ENCODE measurements around the gene SOX2.

The SOX2 gene

DNA sequence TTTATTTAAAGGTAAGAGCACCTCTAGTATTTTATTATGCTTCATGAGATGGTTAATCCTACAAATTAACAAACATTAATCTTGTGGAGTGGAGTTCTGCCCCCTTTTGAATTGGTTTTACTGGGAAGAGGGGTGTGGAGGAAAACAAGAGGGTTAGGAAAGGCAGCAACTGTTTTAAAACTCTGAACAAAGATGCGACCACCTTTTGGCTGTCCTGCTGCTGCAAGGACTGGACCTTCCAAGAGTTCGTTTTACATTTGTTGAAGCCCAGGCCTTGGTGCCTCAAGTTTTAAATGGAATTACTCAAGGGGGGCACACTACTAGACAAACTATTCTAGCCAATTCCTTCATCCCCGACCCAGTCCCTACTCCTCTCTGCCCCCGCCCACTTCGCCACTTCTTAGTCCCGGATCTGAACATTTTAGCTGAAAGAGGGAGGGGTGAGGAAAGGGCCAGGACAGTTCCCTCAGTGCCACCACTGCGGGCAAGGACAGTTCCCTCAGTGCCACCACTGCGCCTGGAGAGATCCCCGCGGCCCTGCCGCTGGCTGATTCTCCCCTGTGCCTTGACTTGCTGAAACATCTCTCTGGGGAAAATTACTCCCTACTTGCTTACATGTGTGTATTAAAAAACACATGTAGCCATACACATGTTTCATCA is 11.2 kb downstream of the SOX2 start:
- DNase-seq (ENCODE audit: low spot score): no peak

DNA sequence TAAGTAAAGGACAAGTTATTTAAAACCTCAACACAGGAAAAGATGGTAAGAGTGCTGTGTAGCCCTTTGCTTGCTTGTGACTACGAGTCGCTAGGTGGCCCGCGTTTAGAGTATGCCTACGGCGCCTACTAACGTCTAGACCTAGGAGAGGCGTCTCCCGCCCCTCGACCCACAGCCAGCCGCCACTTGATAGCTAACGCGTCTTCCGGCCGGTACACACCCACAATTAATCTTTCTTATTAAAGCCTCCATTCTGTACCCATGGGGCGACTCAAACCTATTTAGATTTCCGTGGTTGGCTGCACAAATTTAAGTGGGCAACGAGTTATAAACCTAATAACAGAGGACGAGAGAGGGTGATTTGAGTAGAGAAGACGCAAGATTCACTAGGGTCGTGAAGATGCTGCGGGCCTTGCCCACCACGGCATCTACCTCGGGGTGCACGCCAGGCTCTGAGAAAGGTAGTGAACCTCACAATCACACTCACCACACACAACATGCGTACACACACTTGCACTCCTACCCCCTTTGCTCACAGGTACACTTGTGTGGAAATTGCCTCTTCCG is 12.0 kb downstream of the SOX2 start:
- no peak for DNase-seq (ENCODE audit: low spot score)

GRCh38 chr3:181724192-181724965 is 12.7 kb downstream of the SOX2 start:
- DNase-seq (ENCODE audit: low spot score): no peak

DNA sequence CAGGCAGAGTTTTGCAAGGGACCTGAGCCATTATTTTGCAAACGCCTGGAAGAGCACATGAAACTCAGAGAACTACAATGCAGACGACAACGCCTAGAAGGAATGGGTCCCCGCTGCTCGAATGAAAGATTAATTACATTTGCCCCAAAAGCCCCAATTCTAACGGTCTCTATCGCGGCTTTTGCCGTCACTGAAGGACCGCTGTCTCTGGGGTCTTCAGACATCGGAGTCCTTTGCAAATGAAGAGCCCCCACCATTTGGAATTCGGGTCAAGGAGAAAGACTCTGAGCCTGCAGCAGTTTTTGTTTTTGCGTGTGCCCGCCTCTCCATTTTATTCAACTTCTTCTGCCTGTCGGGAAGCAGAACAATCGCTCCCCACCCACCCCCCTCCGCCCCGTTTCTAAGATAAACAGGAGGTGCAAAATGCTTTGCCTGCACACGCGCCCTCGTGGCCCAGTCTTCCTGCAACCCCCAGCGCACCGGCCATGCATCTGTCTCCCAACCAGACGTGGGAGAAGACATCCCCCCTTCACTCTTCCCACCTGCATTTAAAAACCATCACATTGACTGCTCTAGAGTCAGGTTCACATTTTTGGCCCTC is 13.5 kb downstream of the SOX2 start:
- DNase-seq (ENCODE audit: low spot score): no peak

DNA sequence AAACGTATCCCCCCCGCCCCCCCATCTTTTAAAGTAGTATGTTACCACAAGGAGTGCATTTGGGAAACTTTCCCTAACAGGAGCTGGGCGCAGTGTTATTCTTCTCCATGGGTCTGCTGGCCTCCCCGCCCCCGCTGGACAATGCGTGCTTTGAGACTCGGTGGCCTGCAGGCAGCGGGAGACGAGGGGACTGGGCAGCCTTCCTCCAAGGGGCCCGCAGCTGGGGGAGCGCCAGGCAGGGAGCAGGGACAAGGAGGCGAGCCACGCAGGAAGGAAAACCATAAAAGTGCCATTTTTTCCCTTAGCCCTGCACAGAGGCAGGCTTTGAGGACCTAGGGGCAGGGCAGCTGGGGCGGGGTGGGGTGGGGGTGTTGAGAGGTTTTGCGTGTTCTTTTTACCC is 14.1 kb downstream of the SOX2 start:
- DNase-seq (ENCODE audit: low spot score): no peak

- DNase-seq (ENCODE audit: low spot score): no peak
Measured at GRCh38 chr3:181726351-181727330, 14.9 kb downstream of the SOX2 start.

DNA sequence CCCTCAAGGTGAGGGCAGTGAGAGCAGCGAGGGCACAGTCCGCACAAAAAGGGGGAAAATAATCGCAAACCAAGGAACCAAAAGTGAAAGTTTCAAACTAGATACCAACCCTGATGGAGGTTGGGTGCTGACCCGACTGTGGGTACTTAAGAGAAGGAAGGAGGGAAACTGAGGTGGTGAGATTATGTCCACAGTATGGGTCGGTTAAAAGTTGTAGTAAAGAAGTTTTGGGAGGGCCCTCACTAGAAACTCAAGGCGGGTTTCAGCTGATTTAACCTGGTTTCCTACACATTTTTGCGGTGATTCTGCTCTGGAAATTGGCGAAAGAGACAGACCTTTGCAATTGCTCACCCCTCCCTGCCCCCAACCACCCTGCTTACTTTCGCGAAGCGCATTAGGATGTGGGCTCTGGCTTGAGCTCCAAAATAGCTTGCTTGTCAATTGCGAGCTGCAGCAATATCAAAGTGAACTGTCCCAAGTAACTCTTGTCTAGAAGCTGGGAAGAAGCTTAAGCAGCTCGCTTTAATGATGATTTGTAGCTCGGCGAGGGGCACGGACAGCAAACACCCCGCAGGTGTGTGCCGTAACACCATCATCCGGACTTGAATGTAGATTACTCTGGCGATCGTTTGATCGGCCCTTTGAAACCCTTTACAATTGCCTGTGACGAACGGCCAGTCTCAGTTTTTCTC is 15.8 kb downstream of the SOX2 start:
- DNase-seq (ENCODE audit: low spot score): no peak

- no peak for DNase-seq (ENCODE audit: low spot score)
Measured at GRCh38 chr3:181728470-181729340, 17.0 kb downstream of the SOX2 start.

DNA sequence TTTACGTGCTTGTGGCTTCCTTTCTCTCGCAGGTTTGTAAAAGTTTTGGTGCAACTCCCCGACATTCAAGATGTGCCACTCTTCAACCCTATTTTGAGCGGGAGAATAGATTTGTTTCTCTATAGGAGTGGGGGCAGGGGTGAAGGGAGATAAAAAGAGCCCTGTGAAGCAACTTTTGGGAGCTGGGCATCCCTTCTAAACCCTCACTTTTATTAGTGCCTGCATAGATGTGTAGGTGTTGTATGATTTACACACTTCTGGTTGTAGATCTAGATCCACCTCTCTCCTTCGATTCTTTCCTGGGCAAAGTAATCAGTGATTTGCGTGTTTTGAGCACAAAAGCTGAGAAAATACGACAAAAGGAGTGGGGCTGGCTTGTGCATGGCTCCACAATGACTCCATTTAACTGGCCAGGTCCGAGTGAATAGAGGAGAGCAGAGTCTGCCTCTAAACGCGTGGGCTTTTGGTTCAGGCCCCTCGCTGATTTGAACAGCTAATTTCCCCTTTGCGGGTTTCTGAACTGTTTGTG is 17.7 kb downstream of the SOX2 start:
- no peak for DNase-seq (ENCODE audit: low spot score)

GRCh38 chr3:181730316-181730715 is 18.6 kb downstream of the SOX2 start:
- no peak for DNase-seq (ENCODE audit: low spot score)

DNA sequence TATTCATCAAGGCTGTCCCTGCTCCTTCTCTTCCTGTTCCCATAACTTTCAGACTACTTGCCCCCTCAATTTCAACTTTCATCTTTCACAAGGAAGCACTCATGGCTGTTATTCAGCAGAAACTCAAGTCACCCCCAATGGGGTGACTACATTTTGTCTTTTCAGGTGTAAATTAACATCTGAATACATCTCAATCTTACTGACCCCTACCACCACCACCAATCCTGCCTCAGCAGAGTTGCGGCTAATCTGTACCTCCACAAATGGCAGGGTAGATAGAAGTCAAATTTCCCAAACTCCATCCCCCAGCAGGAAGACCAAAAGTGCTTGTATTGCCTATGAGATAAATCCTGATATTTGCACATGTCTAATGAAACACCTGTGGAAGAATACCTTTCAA is 19.2 kb downstream of the SOX2 start:
- no peak for DNase-seq (ENCODE audit: low spot score)

DNA sequence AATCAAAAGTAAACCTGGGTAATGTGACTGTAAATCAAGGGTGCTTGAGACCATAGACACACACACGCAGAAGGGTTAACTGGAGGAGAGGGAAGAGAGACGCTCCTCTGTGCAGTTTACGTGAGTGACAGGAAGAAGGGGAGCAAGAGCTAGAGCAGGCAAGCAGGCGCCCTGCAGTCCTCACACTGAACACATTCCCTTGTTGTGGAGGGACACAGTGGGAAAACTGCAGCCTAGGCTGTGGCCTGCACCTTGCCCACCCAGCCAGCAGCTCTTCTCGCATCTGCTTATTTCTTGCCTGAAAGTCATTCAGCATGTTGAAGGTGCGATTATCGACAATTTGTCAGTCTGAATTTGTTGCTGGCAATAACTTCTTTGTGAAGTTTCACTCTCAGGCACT is 24.2 kb downstream of the SOX2 start:
- DNase-seq (ENCODE audit: low spot score): no peak

GRCh38 chr3:181738551-181738950 is 26.8 kb downstream of the SOX2 start:
- DNase-seq (ENCODE audit: low spot score): no peak

- no peak for DNase-seq (ENCODE audit: low spot score)
Measured at GRCh38 chr3:181739628-181740027, 27.9 kb downstream of the SOX2 start.

DNA sequence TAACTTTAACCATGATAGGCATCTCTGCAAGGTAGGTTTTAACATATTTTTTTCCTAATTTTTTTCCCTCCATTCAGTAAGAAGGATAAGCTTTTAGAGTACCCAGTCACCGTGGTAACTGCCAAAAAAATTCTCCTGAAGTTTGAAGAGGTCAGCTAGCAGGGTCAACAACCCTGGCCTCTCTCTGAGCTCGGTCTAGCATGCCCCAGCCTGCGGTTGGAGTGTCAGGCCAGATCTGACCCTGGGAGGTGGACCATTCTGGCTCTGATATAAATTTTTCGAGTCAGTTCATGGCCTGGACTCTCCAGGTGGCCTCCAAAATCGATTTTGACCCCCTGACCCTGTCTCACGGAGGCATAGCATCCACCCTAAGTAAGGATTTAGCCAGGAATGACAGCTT is 29.7 kb downstream of the SOX2 start:
- no peak for DNase-seq (ENCODE audit: low spot score)

DNA sequence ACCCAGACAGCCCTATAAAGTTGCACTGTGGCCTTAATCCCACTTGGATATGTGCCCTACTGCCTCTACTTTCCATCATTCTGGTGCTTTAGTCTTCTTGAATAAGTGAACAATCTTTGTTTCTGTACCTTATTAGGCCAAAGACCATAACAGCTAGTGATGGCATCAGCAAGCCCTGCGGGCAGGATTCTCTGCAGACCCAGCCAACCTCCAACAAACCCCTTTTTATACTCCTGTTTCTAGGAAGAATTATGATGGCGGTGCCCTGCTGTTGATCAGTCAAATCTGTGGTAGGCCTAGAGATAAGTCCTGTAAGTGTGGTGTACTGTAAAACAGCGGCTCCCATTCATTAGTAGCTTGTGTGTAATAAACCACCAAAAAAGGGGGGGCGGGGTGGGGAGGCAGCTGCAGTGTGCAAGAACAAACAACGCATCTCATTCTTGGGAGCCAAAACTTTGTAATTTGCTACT is 40.5 kb downstream of the SOX2 start:
- DNase-seq (ENCODE audit: low spot score): no peak

- no peak for DNase-seq (ENCODE audit: low spot score)
Measured at GRCh38 chr3:181753391-181753790, 41.7 kb downstream of the SOX2 start.

GRCh38 chr3:181755959-181756358 is 44.2 kb downstream of the SOX2 start:
- DNase-seq (ENCODE audit: low spot score): no peak

DNA sequence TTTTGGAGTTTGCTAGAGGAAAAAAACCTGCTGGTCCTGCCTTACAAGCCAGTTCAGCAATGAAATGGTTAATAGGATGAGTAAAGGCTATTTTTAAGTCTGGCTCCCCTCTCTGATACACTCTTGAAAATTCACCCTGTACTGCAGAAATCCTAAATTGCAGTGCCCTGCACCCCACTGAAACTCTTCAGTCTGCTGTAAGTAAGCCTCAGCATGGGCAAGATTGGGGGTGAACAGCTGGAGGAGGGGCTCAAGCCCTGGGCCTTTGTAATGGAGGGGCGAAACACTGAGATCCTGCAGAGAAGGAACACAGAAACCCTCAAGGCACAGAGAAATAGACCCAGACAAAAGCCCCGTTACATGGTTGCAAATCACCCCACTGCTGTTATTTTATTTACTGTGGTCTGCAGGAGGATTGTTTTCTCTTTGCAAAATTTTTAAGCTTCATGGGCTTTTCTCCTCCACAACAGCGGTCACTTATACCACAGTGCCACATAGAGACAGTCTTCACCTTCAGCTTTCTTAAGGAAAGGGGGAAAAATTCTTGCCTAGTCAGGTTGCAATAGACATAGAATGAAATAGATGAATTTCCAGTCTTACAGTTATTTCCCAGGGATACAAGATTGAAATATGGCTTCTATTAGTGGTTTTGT is 45.0 kb downstream of the SOX2 start:
- no peak for DNase-seq (ENCODE audit: low spot score)

Data from hematopoietic multipotent progenitor cell treated with erythropoietin and hydrocortisone succinate and interleukin-3 and kit ligand, for 15 days (in vitro differentiated cells).